HTERT RPE-1 (cell line): ENCODE data around the gene GRIN2A.

Experiments
- in situ Hi-C: fragments of 300-500 bp; cut with MboI; formaldehyde crosslinking; loops from 4 replicates; pipeline ENCODE4 v1.14.3; 2020; ENCODE audit warnings: low sequenced_read_pairs

GRIN2A gene

GRCh38 chr16:10182222-10183053, at the start of gene GRIN2A:
GRIN2A (minus strand) TSS chr16:10182428; CDS start chr16:10180411, 2,017 bp downstream.
- in situ Hi-C loops, result no loop called here

GRCh38 chr16:10231563-10231962, 49.3 kb upstream of the GRIN2A start:
- in situ Hi-C loops, result no loop called here

GRCh38 chr16:10228779-10229178, 46.6 kb upstream of the GRIN2A start:
- in situ Hi-C loops, result no loop called here

GRCh38 chr16:10226987-10227306, 44.7 kb upstream of the GRIN2A start:
- in situ Hi-C loops, result no loop called here

GRCh38 chr16:10226141-10226986, 44.1 kb upstream of the GRIN2A start:
- in situ Hi-C loops, result no loop called here

- in situ Hi-C loops, result no loop called here
These were observed 43.4 kb upstream of the GRIN2A start for GRCh38 chr16:10225653-10226052.

GRCh38 chr16:10224850-10225249, 42.6 kb upstream of the GRIN2A start:
- in situ Hi-C loops, result no loop called here

- in situ Hi-C loops, result no loop called here
These were observed 38.7 kb upstream of the GRIN2A start for GRCh38 chr16:10220942-10221341.

- in situ Hi-C loops, result no loop called here
These were observed 37.5 kb upstream of the GRIN2A start for GRCh38 chr16:10219742-10220141.

- in situ Hi-C loops, result no loop called here
These were observed 36.4 kb upstream of the GRIN2A start for GRCh38 chr16:10218490-10219206.

- in situ Hi-C loops, result no loop called here
These were observed 31.5 kb upstream of the GRIN2A start for GRCh38 chr16:10213748-10214147.

GRCh38 chr16:10210944-10211343, 28.7 kb upstream of the GRIN2A start:
- in situ Hi-C loops, result no loop called here

GRCh38 chr16:10206865-10207264, 24.6 kb upstream of the GRIN2A start:
- in situ Hi-C loops, result no loop called here

- in situ Hi-C loops, result no loop called here
These were observed 24.0 kb upstream of the GRIN2A start for GRCh38 chr16:10206215-10206614.

GRCh38 chr16:10205688-10206087, 23.5 kb upstream of the GRIN2A start:
- in situ Hi-C loops, result no loop called here

- in situ Hi-C loops, result no loop called here
These were observed 20.4 kb upstream of the GRIN2A start for GRCh38 chr16:10202649-10203048.

GRCh38 chr16:10200637-10201586, 18.7 kb upstream of the GRIN2A start:
- in situ Hi-C loops, result no loop called here

GRCh38 chr16:10196999-10197398, 14.8 kb upstream of the GRIN2A start:
- in situ Hi-C loops, result no loop called here

GRCh38 chr16:10191096-10191495, 8.9 kb upstream of the GRIN2A start:
- in situ Hi-C loops, result no loop called here

GRCh38 chr16:10189861-10190390, 7.7 kb upstream of the GRIN2A start:
- in situ Hi-C loops, result no loop called here
